HS-27A (cell line): ENCODE measurements around the gene SNX24.

ENCODE experiments used
- DNase-seq: peaks from one replicate; pipeline ENCODE4 v3.0.0-alpha.2; 2012; ENCODE audit warnings: low read depth, missing footprints

Gene SNX24

GRCh38 chr5:122921826-122922225, 76.4 kb downstream of the SNX24 start:
- DNase-seq, result no peak

GRCh38 chr5:122924203-122924602, 78.8 kb downstream of the SNX24 start:
- DNase-seq, result no peak

DNA sequence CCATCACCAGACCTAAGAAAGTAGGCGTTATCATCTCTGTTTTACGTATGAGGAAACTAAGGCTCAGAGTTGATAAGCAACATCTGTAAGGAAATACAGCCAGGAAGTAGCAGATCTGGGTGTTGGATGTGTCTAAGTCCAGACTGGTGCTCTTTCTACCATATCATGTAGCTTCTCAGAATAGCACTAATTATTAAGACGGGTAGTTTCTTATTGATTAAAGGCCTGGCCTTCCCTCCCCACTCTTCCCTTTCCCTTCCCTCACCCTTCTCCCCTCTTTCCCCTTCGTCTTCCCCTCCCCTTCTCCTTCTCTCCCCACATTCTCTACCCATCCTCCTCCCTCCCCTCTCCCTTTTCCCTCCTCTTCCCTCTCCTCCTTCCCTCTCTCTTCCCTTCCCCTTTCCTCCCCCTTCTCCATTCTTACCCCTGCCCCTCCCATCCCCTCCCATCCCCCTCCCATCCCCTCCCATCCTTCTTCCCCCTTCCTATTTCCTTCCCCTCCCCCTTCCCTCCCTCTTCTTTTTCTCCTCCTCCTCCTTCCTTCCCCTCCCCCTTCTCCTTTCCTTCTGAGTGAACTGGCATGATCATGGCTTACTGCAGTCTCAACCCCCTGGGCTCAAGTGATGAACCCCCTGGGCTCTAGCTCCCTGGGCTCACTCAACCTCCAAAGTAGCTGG, 79.4 kb downstream of the SNX24 start:
- DNase-seq, result no peak

- DNase-seq, result no peak
Observed at GRCh38 chr5:122929001-122929400, 83.6 kb downstream of the SNX24 start.

DNA sequence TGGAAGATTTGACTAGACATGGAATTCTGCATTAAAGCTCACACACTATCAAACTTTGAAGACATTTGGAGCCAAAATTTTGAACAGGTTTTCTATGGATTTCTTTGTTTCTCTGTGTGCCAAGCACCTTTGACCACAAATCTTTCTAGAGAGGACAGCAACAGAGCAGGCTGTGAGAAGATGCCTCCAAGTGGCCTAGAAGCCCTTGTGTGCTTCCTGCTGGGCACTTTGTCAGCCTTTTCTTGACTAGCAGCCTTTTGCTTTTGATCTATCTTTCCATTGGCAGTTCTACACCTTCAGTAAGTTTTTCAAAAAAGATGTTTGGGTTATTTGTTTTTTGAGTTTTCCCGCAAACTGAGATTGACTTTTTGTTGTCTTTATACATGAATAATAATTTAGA, 84.6 kb downstream of the SNX24 start:
- no peak for DNase-seq

DNA sequence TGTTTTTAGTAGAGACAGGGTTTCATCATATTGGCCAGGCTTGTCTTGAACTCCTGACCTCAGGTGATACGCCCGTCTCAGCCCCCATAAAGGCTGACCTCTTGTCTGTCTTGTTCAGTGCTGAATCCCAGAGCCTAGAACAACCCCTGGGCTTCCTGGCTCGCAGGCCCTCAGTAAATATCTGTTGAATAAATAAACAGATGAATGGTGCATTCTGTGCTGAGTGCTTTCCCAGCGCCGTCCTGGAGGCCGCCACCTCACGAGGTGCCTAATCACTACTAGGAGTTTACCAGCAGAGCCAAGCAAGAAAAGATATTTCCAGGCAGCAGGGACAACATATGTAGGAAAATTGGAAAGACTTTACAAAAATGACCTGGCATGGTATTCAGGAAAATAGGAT, 88.5 kb downstream of the SNX24 start:
- DNase-seq, result no peak

DNA sequence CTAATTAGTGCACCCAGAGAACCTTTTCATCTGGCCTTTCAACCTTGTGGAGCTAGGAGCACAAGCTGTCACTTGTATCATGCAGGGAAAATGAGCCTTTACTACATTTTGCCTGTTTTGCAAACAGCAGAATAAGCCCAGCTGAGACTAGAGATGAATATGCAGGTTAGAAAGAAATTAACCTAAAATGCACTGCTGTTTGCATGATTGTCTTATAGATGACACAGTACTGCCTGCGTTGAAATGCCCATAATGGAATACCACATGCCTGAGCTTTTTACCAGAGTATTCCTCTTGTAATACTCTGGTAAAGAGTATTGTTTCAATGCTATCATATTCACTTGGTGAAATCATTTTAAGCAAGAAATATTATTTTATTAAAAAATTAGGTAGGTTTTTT, 90.7 kb downstream of the SNX24 start:
- DNase-seq, result no peak

DNA sequence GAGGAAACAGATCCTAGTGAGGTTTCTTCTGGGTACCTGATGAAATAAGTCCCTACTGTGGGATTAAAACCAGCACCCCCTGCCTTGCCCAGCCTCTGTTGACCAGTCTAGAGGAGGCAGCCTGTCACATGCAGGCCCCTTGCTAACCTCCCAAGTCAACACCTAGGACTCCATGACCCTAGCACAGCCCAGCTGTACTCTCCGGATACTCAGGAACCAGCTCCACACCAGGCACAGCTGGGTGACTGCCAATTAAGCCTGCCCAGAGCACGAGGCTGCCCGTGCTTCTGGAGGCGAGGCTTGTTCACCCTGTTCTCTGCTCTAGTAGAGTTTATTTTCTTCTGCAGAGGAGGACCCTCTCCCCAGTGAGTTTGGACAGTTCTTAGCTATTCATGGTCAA, 92.5 kb downstream of the SNX24 start:
- no peak for DNase-seq

- no peak for DNase-seq
Observed at GRCh38 chr5:122940890-122941289, 95.5 kb downstream of the SNX24 start.

GRCh38 chr5:122941737-122942136, 96.3 kb downstream of the SNX24 start:
- DNase-seq, result no peak

DNA sequence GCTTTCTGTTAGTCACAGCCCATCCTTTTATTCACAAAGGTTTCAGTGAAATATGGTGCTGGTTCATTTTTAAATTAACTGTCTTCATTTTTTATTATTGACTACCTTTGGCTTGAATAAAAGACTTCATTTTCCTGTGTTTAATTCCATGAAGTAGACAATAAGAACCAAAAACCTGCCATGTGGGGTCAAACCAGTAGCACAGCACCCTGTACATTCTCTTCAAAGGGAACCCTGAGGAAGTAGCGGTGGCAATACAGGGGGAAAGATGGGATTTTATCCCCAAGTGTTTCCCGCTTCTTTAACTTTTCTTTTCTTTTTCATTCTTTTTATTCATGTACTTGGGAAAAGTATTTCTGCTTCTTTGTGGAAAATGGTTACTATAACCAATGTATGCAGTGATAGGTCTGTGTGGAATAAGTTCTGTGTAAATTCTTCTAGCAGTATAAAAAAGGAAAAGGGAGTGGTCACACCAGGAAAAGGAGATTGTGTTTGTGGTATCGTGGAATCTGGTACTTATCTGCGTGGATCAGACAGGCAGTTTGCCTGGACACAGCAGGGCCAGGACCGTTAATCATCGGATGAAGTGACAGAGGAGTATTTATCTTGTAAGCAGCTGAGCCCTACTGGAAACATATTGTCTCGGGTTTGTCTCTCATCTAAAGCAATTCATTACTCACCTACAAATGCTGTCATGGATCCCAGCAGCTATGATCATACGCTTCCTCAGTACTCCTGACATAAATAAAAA, 96.9 kb downstream of the SNX24 start:
- DNase-seq, result no peak

DNA sequence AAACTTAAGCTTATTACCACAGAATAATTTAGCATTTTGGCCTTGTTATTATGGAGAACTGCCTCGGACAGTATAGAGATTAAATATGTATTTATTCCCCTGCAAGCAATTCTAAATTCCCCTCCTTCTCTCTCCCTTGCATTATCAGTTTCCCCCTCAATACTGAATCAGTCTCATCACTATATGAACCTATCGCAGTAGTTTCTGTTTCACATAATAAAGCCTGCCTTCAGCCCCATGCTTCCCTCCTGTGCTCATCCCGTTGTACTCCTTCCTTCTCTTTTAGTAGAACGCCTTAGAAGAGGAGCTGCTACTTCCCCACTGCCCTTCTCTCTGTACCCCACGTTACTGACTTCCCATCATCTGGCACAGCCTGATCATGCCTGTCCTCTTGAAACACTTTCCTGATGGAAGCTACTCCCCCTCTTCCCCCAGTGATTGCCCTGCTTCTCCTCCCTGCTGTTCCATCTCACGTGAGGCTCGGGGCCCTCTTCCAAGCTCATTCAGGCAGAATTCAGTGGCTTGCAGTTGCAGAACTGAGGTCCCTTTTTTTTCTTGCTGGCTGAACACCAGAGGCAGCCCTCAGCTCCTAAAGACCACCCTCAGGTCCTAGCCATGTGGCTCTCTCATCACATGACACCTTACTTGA, 97.8 kb downstream of the SNX24 start:
- no peak for DNase-seq

DNA sequence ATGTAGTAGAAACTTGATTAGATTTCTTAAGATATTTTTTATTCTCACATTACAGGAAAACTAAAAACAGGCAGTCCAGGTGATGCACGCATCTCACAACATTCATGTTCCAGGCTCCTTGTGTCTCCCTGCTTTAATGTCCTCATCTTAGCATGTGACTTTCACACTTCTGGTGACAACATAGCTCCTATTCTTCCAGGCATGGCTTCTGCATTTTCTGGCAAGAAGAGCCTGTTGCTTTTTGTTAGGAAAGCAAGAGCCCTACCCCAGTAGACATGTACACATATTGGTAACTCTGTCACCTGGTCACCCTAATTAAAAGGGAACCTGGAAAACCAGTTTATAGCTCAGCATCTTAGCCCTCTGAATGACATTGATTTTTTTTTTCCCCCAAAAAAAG, 98.6 kb downstream of the SNX24 start:
- DNase-seq, result no peak

GRCh38 chr5:122947372-122947771, 102.0 kb downstream of the SNX24 start:
- no peak for DNase-seq

DNA sequence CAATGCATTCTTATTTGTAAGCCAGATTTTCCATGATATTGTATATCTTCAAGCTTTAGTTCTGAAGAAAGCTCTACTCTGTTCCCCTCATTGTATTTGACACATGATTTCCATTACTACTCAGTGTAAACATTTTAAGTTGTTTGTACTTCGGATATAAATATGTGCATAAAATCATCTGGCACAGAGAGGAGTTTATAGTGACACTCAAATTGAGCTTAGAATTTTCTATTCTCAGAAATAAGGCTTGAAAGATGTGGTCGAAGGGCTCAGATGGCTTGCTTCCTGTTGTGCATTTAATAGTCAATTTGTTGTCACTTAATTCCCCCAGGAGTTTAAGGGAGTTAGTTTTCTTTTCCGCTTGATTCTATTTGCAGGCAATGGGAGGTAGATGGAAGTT, 102.4 kb downstream of the SNX24 start:
- DNase-seq, result no peak

GRCh38 chr5:122948319-122948718, 102.9 kb downstream of the SNX24 start:
- no peak for DNase-seq

DNA sequence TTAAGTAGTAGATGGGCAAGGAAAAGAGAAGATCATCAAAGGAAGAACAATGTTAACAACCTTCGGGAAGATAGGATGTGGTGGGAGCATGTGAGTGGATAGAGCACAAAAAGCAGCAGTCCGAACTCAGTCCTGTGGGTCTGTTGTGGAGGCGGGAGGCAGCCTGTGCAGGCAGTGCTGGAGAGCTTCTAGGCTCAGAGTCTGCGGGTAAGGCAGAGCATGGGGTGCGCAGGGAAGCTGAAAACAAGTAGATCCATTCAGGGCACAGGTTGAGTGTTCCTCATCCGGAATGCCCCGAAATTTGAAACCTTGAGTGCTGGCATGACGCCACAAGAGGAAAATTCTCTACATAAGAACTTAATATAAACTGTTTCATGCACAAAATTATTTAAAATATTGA, 106.2 kb downstream of the SNX24 start:
- no peak for DNase-seq

GRCh38 chr5:122954719-122955118, 109.3 kb downstream of the SNX24 start:
- no peak for DNase-seq

GRCh38 chr5:122957457-122957856, 112.0 kb downstream of the SNX24 start:
- no peak for DNase-seq

GRCh38 chr5:122959740-122960445, 114.5 kb downstream of the SNX24 start:
- DNase-seq, result no peak

DNA sequence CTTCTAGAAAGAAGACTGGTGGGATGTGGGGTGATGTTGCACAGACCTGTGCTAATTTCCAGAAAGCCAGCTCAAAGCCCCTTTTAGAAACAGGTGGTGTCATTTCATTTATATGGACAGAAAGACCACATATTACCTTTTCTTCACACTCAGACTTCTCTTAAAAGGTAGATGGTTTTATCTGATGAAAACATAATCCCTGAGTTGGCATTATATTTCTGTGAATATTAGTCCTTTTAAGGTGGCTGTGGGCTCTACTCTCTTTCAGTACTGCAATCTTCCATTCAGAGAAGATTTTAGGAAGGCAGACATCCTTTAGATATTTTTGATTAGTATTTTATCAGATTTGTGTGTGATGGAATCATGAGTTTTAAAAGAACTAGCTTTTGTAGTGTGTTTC, 117.9 kb downstream of the SNX24 start:
- DNase-seq, result no peak

GRCh38 chr5:122965111-122965510, 119.7 kb downstream of the SNX24 start:
- no peak for DNase-seq

GRCh38 chr5:122967085-122967484, 121.7 kb downstream of the SNX24 start:
- DNase-seq, result no peak
